A204.1 (cell line): Measurements from ENCODE around the gene PSEN1.

Experiments used
- FAIRE-seq: peaks from 2 replicates; lab custom pipeline; 2012; peaks lifted over from hg19 to GRCh38; lab: Jason Lieb, UNC

PSEN1 gene

GRCh38 chr14:73136387-73137225, at the start of gene PSEN1:
Gene PSEN1 (plus strand): TSS chr14:73136507. CDS start chr14:73148020, 11,513 bp downstream.
- peak; percentile 71 for FAIRE-seq

- FAIRE-seq, result no peak
Measured at GRCh38 chr14:73091044-73091443, 45.3 kb upstream of the PSEN1 start.

GRCh38 chr14:73097421-73097820, 38.9 kb upstream of the PSEN1 start:
- no peak for FAIRE-seq

- no peak for FAIRE-seq
Measured at GRCh38 chr14:73100334-73100733, 36.0 kb upstream of the PSEN1 start.

GRCh38 chr14:73102806-73103497, 33.4 kb upstream of the PSEN1 start:
- FAIRE-seq, result no peak

- no peak for FAIRE-seq
Measured at GRCh38 chr14:73105050-73105449, 31.3 kb upstream of the PSEN1 start.

- FAIRE-seq, result no peak
Measured at GRCh38 chr14:73105727-73106126, 30.6 kb upstream of the PSEN1 start.

GRCh38 chr14:73116079-73116665, 20.1 kb upstream of the PSEN1 start:
- FAIRE-seq, result no peak

- FAIRE-seq, result no peak
Measured at GRCh38 chr14:73124180-73124894, 12.0 kb upstream of the PSEN1 start.

- no peak for FAIRE-seq
Measured at GRCh38 chr14:73125169-73125588, 11.1 kb upstream of the PSEN1 start.

- FAIRE-seq, result no peak
Measured at GRCh38 chr14:73125746-73126145, 10.6 kb upstream of the PSEN1 start.

- no peak for FAIRE-seq
Measured at GRCh38 chr14:73133795-73134194, 2.5 kb upstream of the PSEN1 start.

- FAIRE-seq, result no peak
Measured at GRCh38 chr14:73136085-73136386, 271 bp upstream of the PSEN1 start.

- FAIRE-seq, result no peak
Measured at GRCh38 chr14:73140811-73141323, 4.6 kb downstream of the PSEN1 start.

- FAIRE-seq, result no peak
Measured at GRCh38 chr14:73142216-73142615, 5.9 kb downstream of the PSEN1 start.

GRCh38 chr14:73143003-73143402, 6.7 kb downstream of the PSEN1 start:
- no peak for FAIRE-seq

- no peak for FAIRE-seq
Measured at GRCh38 chr14:73143617-73144016, 7.3 kb downstream of the PSEN1 start.

GRCh38 chr14:73145371-73145770, 9.1 kb downstream of the PSEN1 start:
- no peak for FAIRE-seq

- FAIRE-seq, result no peak
Measured at GRCh38 chr14:73146111-73146510, 9.8 kb downstream of the PSEN1 start.

GRCh38 chr14:73149753-73150152, 13.4 kb downstream of the PSEN1 start:
- no peak for FAIRE-seq

- no peak for FAIRE-seq
Measured at GRCh38 chr14:73153272-73153671, 17.0 kb downstream of the PSEN1 start.

GRCh38 chr14:73162251-73162650, 25.9 kb downstream of the PSEN1 start:
- no peak for FAIRE-seq

GRCh38 chr14:73166399-73166798, 30.1 kb downstream of the PSEN1 start:
- no peak for FAIRE-seq
